DMS53 (cell line): Measurements from ENCODE around the gene MYOZ2.

ENCODE experiments used
- DNase-seq: peaks from one replicate; lab custom pipeline; 2025; lab: John Stamatoyannopoulos, UW

The MYOZ2 gene

GRCh38 chr4:119197772-119198212 lies 62.2 kb downstream of the MYOZ2 start:
- DNase-seq = no peak

GRCh38 chr4:119204916-119205315 lies 69.3 kb downstream of the MYOZ2 start:
- no peak for DNase-seq

GRCh38 chr4:119205690-119206089 lies 70.1 kb downstream of the MYOZ2 start:
- no peak for DNase-seq

- no peak for DNase-seq
These were observed 70.5 kb downstream of the MYOZ2 start for GRCh38 chr4:119206178-119206577.

GRCh38 chr4:119207051-119207450 lies 71.4 kb downstream of the MYOZ2 start:
- no peak for DNase-seq

GRCh38 chr4:119209077-119209476 lies 73.4 kb downstream of the MYOZ2 start:
- DNase-seq = peak; percentile 56

GRCh38 chr4:119209586-119209985 lies 74.0 kb downstream of the MYOZ2 start:
- DNase-seq = no peak

- no peak for DNase-seq
These were observed 75.1 kb downstream of the MYOZ2 start for GRCh38 chr4:119210775-119211174.

- peak; percentile 81 for DNase-seq
These were observed 76.2 kb downstream of the MYOZ2 start for GRCh38 chr4:119211867-119212233.

GRCh38 chr4:119212234-119212963 lies 76.8 kb downstream of the MYOZ2 start, which contains the start of gene USP53:
Gene USP53 (plus strand): TSS chr4:119212713. CDS start chr4:119239760, 27,047 bp downstream.
- DNase-seq = peak; percentile 98

- DNase-seq = peak; percentile 89
These were observed 77.5 kb downstream of the MYOZ2 start for GRCh38 chr4:119212964-119213606.

GRCh38 chr4:119218093-119218492 lies 82.5 kb downstream of the MYOZ2 start:
- no peak for DNase-seq

- DNase-seq = no peak
These were observed 85.8 kb downstream of the MYOZ2 start for GRCh38 chr4:119221412-119221811.

- DNase-seq = no peak
These were observed 92.1 kb downstream of the MYOZ2 start for GRCh38 chr4:119227690-119228089.

- no peak for DNase-seq
These were observed 92.8 kb downstream of the MYOZ2 start for GRCh38 chr4:119228406-119228805.

- peak; percentile 5 for DNase-seq
These were observed 94.5 kb downstream of the MYOZ2 start for GRCh38 chr4:119229908-119230687.

GRCh38 chr4:119231491-119231890 lies 95.9 kb downstream of the MYOZ2 start:
- no peak for DNase-seq

GRCh38 chr4:119232286-119232685 lies 96.7 kb downstream of the MYOZ2 start:
- DNase-seq = no peak

GRCh38 chr4:119233191-119233590 lies 97.6 kb downstream of the MYOZ2 start:
- no peak for DNase-seq

GRCh38 chr4:119233750-119234149 lies 98.1 kb downstream of the MYOZ2 start:
- no peak for DNase-seq

GRCh38 chr4:119237201-119237600 lies 101.6 kb downstream of the MYOZ2 start:
- DNase-seq = no peak
